Liver (tissue), 3 donors: ENCODE results near the gene PDE5A.

Source experiments
- RAD21 ChIP-seq, 2 donors: IDR thresholded peaks; 2 replicates each; pipeline ENCODE4 v1.6.1; 2016; ENCODE audit warnings: antibody characterized with exemption in 2 of 2, mild to moderate bottlenecking in 2 of 2
- TAF1 ChIP-seq: conservative IDR thresholded peaks from 2 replicates; pipeline ENCODE4 v1.6.1; 2016; ENCODE audit warnings: antibody characterized with exemption, mild to moderate bottlenecking
- TF ChIP-seq, protein P1 (sequence below): IDR thresholded peaks from 2 replicates; pipeline ENCODE4 v1.6.1; 2016; ENCODE audit warnings: antibody characterized with exemption, mild to moderate bottlenecking
- TF ChIP-seq, protein P2 (sequence below): fragments of 150-350 bp; IDR thresholded peaks from 2 replicates; pipeline ENCODE4 v1.5.1; 2017; ENCODE audit warnings: improper control_type of control experiment, low read depth, low read length; ENCODE audit not compliant: missing input control
- donor health status: healthy.
- donor health status: healthy.

DNA sequence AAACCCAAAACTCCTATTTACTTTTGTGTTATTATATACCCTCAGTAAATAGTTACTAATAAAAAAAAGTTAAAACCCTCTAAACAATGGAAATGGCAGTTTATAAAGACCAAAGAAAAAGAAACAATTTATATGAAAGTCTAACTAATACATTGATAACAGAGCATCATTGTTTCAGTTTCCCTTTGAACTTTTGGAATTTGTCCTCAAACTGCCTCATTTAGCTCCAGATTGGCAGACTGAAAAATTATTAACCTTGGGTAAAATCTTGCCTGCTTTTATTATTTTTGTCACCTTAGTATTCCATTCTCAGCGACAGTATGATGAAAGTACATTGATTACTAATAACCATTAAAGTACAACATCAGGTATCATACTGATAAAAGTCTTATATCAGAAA, 124.0 kb downstream of the PDE5A start:
- TF ChIP-seq, protein P1, sequence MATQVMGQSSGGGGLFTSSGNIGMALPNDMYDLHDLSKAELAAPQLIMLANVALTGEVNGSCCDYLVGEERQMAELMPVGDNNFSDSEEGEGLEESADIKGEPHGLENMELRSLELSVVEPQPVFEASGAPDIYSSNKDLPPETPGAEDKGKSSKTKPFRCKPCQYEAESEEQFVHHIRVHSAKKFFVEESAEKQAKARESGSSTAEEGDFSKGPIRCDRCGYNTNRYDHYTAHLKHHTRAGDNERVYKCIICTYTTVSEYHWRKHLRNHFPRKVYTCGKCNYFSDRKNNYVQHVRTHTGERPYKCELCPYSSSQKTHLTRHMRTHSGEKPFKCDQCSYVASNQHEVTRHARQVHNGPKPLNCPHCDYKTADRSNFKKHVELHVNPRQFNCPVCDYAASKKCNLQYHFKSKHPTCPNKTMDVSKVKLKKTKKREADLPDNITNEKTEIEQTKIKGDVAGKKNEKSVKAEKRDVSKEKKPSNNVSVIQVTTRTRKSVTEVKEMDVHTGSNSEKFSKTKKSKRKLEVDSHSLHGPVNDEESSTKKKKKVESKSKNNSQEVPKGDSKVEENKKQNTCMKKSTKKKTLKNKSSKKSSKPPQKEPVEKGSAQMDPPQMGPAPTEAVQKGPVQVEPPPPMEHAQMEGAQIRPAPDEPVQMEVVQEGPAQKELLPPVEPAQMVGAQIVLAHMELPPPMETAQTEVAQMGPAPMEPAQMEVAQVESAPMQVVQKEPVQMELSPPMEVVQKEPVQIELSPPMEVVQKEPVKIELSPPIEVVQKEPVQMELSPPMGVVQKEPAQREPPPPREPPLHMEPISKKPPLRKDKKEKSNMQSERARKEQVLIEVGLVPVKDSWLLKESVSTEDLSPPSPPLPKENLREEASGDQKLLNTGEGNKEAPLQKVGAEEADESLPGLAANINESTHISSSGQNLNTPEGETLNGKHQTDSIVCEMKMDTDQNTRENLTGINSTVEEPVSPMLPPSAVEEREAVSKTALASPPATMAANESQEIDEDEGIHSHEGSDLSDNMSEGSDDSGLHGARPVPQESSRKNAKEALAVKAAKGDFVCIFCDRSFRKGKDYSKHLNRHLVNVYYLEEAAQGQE = no peak
- TF ChIP-seq, protein P2, sequence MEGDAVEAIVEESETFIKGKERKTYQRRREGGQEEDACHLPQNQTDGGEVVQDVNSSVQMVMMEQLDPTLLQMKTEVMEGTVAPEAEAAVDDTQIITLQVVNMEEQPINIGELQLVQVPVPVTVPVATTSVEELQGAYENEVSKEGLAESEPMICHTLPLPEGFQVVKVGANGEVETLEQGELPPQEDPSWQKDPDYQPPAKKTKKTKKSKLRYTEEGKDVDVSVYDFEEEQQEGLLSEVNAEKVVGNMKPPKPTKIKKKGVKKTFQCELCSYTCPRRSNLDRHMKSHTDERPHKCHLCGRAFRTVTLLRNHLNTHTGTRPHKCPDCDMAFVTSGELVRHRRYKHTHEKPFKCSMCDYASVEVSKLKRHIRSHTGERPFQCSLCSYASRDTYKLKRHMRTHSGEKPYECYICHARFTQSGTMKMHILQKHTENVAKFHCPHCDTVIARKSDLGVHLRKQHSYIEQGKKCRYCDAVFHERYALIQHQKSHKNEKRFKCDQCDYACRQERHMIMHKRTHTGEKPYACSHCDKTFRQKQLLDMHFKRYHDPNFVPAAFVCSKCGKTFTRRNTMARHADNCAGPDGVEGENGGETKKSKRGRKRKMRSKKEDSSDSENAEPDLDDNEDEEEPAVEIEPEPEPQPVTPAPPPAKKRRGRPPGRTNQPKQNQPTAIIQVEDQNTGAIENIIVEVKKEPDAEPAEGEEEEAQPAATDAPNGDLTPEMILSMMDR = no peak
- no peak for TF ChIP-seq TAF1
- TF ChIP-seq RAD21 (IDR thresholded peaks at IDR 0.05) = no peak
